Measurements from ENCODE around the gene TMEM164.

- TF ChIP-seq CTCF (IDR thresholded peaks at IDR 0.05) (no peak), POLR2A (IDR thresholded peaks at IDR 0.05) (no peak), EP300 (IDR thresholded peaks at IDR 0.05) (no peak)
These were observed 211.8 kb downstream of the TMEM164 start for GRCh38 chrX:110214684-110215083.
